Epithelial cell of esophagus (primary cell): ENCODE results near the gene GLIS2.

Experiments
- DNase-seq: peaks from one replicate; pipeline ENCODE4 v3.0.0; 2010; ENCODE audit warnings: low read depth
- H3K4me3 ChIP-seq: 2 replicates; pipeline ENCODE4 v1.5.1; 2011; ENCODE audit warnings: mild to moderate bottlenecking, low read length, control low read depth
- CTCF ChIP-seq: IDR thresholded peaks from 2 replicates; pipeline ENCODE4 v1.5.1; 2011; ENCODE audit warnings: low read depth, mild to moderate bottlenecking, low read length, control low read depth, inconsistent platforms; ENCODE audit not compliant: insufficient read depth; ENCODE audit errors: missing control alignments

The GLIS2 gene

GRCh38 chr16:4324492-4325252 lies 8.8 kb downstream of the GLIS2 start:
- no peak for TF ChIP-seq CTCF
- H3K4me3 ChIP-seq: no peak overlapping the region
- no peak for DNase-seq

- H3K4me3 ChIP-seq: no peak overlapping the region
- no peak for TF ChIP-seq CTCF
- no peak for DNase-seq
These were observed 9.4 kb downstream of the GLIS2 start for GRCh38 chr16:4325253-4325758.

GRCh38 chr16:4327386-4328045 lies 11.6 kb downstream of the GLIS2 start:
- DNase-seq: no peak
- H3K4me3 ChIP-seq: peak overlapping the region; percentile 52
- TF ChIP-seq CTCF: no peak

GRCh38 chr16:4328046-4328781 lies 12.3 kb downstream of the GLIS2 start:
- H3K4me3 ChIP-seq: peak overlapping the region; percentile 52
- peak; percentile 76 for DNase-seq
- TF ChIP-seq CTCF: peak; percentile 73

- no peak overlapping the region for H3K4me3 ChIP-seq
- DNase-seq: no peak
These were observed 13.2 kb downstream of the GLIS2 start for GRCh38 chr16:4328782-4329775.

More at GRCh38 chr16:4328782-4329775, 13.2 kb downstream of the GLIS2 start:
- no peak for TF ChIP-seq CTCF
